HEK293T (cell line): Measurements from ENCODE around the gene ADIPOR2.

Source experiments
- ELF4 ChIP-seq: fragments of 450-650 bp; IDR thresholded peaks from 2 replicates; pipeline ENCODE4 v1.6.1; 2017; ENCODE audit warnings: antibody characterized with exemption
- FOXK2 ChIP-seq: fragments of 450-650 bp; IDR thresholded peaks from 2 replicates; pipeline ENCODE4 v1.6.1; 2016; ENCODE audit warnings: mild to moderate bottlenecking
- FOXM1 ChIP-seq: fragments of 450-650 bp; IDR thresholded peaks from 2 replicates; pipeline ENCODE4 v1.6.1; 2017; ENCODE audit warnings: mild to moderate bottlenecking, borderline replicate concordance
- PKNOX1 ChIP-seq: fragments of 450-650 bp; IDR thresholded peaks from 2 replicates; pipeline ENCODE4 v1.6.1; 2016
- SP1 ChIP-seq: fragments of 450-650 bp; IDR thresholded peaks from 2 replicates; pipeline ENCODE4 v1.6.1; 2017
- SUZ12 ChIP-seq: fragments of 450-650 bp; IDR thresholded peaks from 2 replicates; pipeline ENCODE4 v1.6.1; 2016; ENCODE audit warnings: mild to moderate bottlenecking
- ZNF384 ChIP-seq: fragments of 450-650 bp; IDR thresholded peaks from 2 replicates; pipeline ENCODE4 v1.6.1; 2016

- TF ChIP-seq ZNF384 (no peak), ELF4 (no peak), FOXM1 (no peak), PKNOX1 (no peak), SUZ12 (no peak), SP1 (no peak), FOXK2 (no peak)
Observed at GRCh38 chr12:1811281-1811947, 120.5 kb downstream of the ADIPOR2 start.
